Natural killer cell (primary cell): ENCODE measurements around the gene MIPEP. TPM values are rescaled to one million over a fixed set of nuclear protein-coding genes. Genes with fewer than 3 reads are reported as not detected.

Experiments
- ATAC-seq, 3 donors: fragments of 150-1000 bp in 2 of 3; fragments of 200-7000 bp in 1 of 3; cut with Tn5 transposase; 1 replicate in 1 of 3; 2 replicates in 2 of 3; pipeline ENCODE4 v1.10.0; 2021; ENCODE audit warnings: mild to moderate bottlenecking in 2 of 3, moderate library complexity in 2 of 3
- DNase-seq, 2 donors: peaks; one replicate each; pipeline versions ENCODE4 v3.0.0 to v3.0.0-alpha.2; 2013 to 2021; ENCODE audit warnings: mixed read lengths in 1 of 2
- H3K27ac ChIP-seq: one replicate; pipeline ENCODE4 v1.5.1; 2013; ENCODE audit warnings: mild to moderate bottlenecking, low read length
- H3K27me3 ChIP-seq: one replicate; pipeline ENCODE4 v1.6.1; 2013; ENCODE audit warnings: low read length; ENCODE audit not compliant: control insufficient read depth, insufficient read depth
- H3K36me3 ChIP-seq: one replicate; pipeline ENCODE4 v1.6.1; 2013; ENCODE audit warnings: low read length; ENCODE audit not compliant: control insufficient read depth, insufficient read depth
- H3K4me1 ChIP-seq: one replicate; pipeline ENCODE4 v1.6.1; 2013; ENCODE audit warnings: low read length; ENCODE audit not compliant: control insufficient read depth, insufficient read depth
- H3K4me3 ChIP-seq: one replicate; pipeline ENCODE4 v1.5.1; 2013; ENCODE audit warnings: low read length
- H3K9me3 ChIP-seq: one replicate; pipeline ENCODE4 v1.6.1; 2013; ENCODE audit warnings: low read length; ENCODE audit not compliant: control insufficient read depth, insufficient read depth
- H3K27ac Mint-ChIP-seq, 2 donors: one replicate each; pipeline ENCODE4 v1.8.0; 2022; ENCODE audit warnings: mild to moderate bottlenecking in 2 of 2, mixed read lengths in 2 of 2, moderate library complexity in 1 of 2
- H3K27me3 Mint-ChIP-seq, 2 donors: one replicate each; pipeline ENCODE4 v1.8.0; 2022; ENCODE audit warnings: low read depth in 2 of 2, mixed read lengths in 2 of 2
- H3K36me3 Mint-ChIP-seq: one replicate; pipeline ENCODE4 v1.8.0; 2022; ENCODE audit warnings: mixed read lengths
- H3K4me1 Mint-ChIP-seq, 2 donors: one replicate each; pipeline ENCODE4 v1.8.0; 2022; ENCODE audit warnings: mixed read lengths in 2 of 2
- H3K4me3 Mint-ChIP-seq: one replicate; pipeline ENCODE4 v1.8.0; 2022; ENCODE audit warnings: mild to moderate bottlenecking, moderate library complexity, mixed read lengths
- H3K9me3 Mint-ChIP-seq, 2 donors: one replicate each; pipeline ENCODE4 v1.8.0; 2022; ENCODE audit warnings: mixed read lengths in 2 of 2
- CTCF ChIP-seq: fragments of 200-600 bp; IDR thresholded peaks from one replicate; pipeline ENCODE4 v1.8.0; 2022; ENCODE audit warnings: antibody characterized with exemption
- WGBS: methylation state at CpG from one replicate; pipeline ENCODE4 v1.1.7; 2013; ENCODE audit warnings: missing lambda C conversion rate; ENCODE audit not compliant: insufficient coverage; 5-methylcytosine and 5-hydroxymethylcytosine counted together
- intact Hi-C: fragments of 100-400 bp; cut with micrococcal nuclease; formaldehyde crosslinking; loops from one replicate; pipeline ENCODE4 v1.14.2; 2022
- total RNA-seq, 4 donors: library from RNA; stranded (reverse); fragments of 120-200 nt in 1 of 4; gene quantifications; one replicate each; pipeline versions ENCODE4 v1.2.3 to v1.2.4, GENCODE V29; 2013 to 2022

The MIPEP gene
- total RNA-seq, 3 donors from 2014 or later (not counting 1 experiment from before 2014, with no cell fraction given), result 9.7 to 10.1 (median 9.7) TPM

DNA sequence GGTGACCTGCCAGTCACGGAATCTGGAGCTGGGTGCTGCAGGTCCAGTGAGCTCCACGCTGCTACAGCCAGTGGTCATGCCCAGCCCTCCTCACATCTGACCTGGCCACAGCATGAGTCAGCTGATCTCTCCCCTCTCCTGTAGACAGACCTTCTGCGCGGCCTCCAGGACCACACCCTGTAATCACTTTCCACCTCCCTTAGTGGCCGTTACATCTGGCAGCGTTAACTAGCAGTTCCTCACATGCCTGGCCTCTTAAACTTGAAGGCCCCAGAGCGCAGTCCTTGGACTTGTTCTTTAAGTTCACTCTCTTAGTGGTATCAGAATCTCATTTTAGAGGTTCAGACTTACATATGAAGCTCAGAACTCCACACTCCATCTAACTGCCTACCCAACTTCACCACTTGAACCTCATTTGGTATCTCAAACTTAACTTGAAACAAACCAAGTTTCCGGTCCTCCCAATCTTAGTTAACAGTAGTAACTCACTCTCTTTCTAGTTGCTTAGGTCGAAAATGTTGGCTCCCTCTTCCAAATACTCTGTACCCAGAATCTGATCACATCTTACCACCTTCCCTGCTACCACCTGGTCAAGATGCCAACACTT is 22.7 kb downstream of the MIPEP start:
- ATAC-seq (peak in 1 of 3 donors; percentile 70), DNase-seq (no peak)
- Mint-ChIP-seq H3K4me3 (no peak overlapping the region), H3K36me3 (no peaks in the 10 kb centered on the region), H3K9me3 (no peaks in the 10 kb centered on the region), H3K27me3 (no peaks in the 10 kb centered on the region), H3K4me1 (no peaks in the 10 kb centered on the region), H3K27ac (no peak overlapping the region)
- Histone ChIP-seq H3K4me3 (no peak overlapping the region), H3K27me3 (no peaks in the 10 kb centered on the region), H3K27ac (no peak overlapping the region), H3K4me1 (no peaks in the 10 kb centered on the region), H3K9me3 (no peaks in the 10 kb centered on the region), H3K36me3 (peaks cover 6% of the 10 kb centered on the region)
- intact Hi-C loops, result no loop called here
- TF ChIP-seq CTCF, result no peak
- 88% methylated on average over 9 of the region's 9 CpGs for WGBS

DNA sequence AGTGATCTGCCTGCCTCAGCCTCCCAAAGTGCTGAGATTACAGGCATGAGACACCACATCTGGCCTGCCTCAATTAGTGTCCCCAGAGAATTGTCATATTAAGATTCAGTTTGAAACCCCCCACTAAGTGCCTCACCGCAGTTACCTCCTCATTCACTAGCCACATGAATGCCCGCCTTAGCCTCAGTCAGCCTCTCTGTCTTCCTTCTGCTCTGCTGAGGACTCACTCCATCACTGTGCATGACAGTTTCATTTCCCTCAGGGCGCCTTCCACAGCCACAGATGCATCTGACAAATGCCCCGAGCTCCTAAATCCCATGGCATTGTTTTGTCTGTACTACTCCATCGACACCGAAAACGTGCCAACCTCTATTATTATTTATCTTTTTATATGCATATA is 23.3 kb downstream of the MIPEP start:
- H3K4me1 Mint-ChIP-seq, result no peaks in the 10 kb centered on the region
- Histone ChIP-seq H3K27me3 (no peaks in the 10 kb centered on the region), H3K4me3 (no peak overlapping the region), H3K27ac (no peak overlapping the region), H3K4me1 (no peaks in the 10 kb centered on the region), H3K9me3 (no peaks in the 10 kb centered on the region), H3K36me3 (peaks cover 6% of the 10 kb centered on the region)
- H3K27ac Mint-ChIP-seq, result no peak overlapping the region
- DNase-seq (no peak), ATAC-seq (no peak)
- H3K36me3 Mint-ChIP-seq, result no peaks in the 10 kb centered on the region
- no peaks in the 10 kb centered on the region for H3K27me3 Mint-ChIP-seq
- intact Hi-C loops, result no loop called here
- no peaks in the 10 kb centered on the region for H3K9me3 Mint-ChIP-seq
- no peak for TF ChIP-seq CTCF
- H3K4me3 Mint-ChIP-seq, result no peak overlapping the region
- 81% methylated on average over 7 of the region's 7 CpGs for WGBS

- intact Hi-C loops, result no loop called here
Measured at GRCh38 chr13:23865026-23865425, 24.2 kb downstream of the MIPEP start.

More at GRCh38 chr13:23865026-23865425, 24.2 kb downstream of the MIPEP start:
- Mint-ChIP-seq H3K27ac (peak overlapping the region in 1 of 2 donors; percentile 35), H3K36me3 (no peaks in the 10 kb centered on the region), H3K9me3 (no peaks in the 10 kb centered on the region), H3K4me1 (no peaks in the 10 kb centered on the region), H3K27me3 (no peaks in the 10 kb centered on the region), H3K4me3 (no peak overlapping the region)
- Histone ChIP-seq H3K27me3 (no peaks in the 10 kb centered on the region), H3K4me1 (no peaks in the 10 kb centered on the region), H3K4me3 (no peak overlapping the region), H3K27ac (no peak overlapping the region), H3K9me3 (no peaks in the 10 kb centered on the region), H3K36me3 (peaks cover 8% of the 10 kb centered on the region)
- TF ChIP-seq CTCF, result no peak
- ATAC-seq, result peak in 1 of 3 donors; percentile 22
- no peak for DNase-seq
- WGBS, result no CpG with 5 or more reads among the region's 1 CpG
